OCI-LY7 (cell line): ENCODE results near the gene DDX23. TPM values are rescaled to one million over a fixed set of nuclear protein-coding genes. Genes with fewer than 3 reads are reported as not detected.
"Not testable (repeated sequence)": the region's sequence is repeated elsewhere in the genome, so short reads cannot be mapped to it uniquely, and the experiment has no call there.

Experiments
- BruUV-seq: library from RNA; stranded (reverse); fragments of 400-500 nt; replicated peaks from 2 replicates; lab custom pipeline; 2021; lab: Mats Ljungman, UMichigan
- CTCF ChIA-PET: fragments of 300-600 bp; sonication (Branson Sonifier 250); formaldehyde crosslinking; loops from one replicate; lab custom pipeline; 2022; ENCODE audit warnings: antibody characterized with exemption; ENCODE audit not compliant: unreplicated experiment; lab: Charles Lee
- POLR2A ChIA-PET: fragments of 300-600 bp; sonication (Branson Sonifier 250); formaldehyde crosslinking; loops from one replicate; lab custom pipeline; 2022; ENCODE audit warnings: antibody characterized with exemption; lab: Charles Lee
- DNase-seq: peaks from one replicate; pipeline ENCODE4 v3.0.0-alpha.2; 2015; ENCODE audit warnings: low spot score
- H2AFZ ChIP-seq: fragments of 200-600 bp; sonication (generic), shearing (Covaris generic); 2 replicates; pipeline ENCODE4 v1.6.1; 2014; ENCODE audit warnings: mild to moderate bottlenecking, antibody characterized with exemption, low read length, moderate library complexity
- H3K27ac ChIP-seq: fragments of 200-600 bp; sonication (generic); 2 replicates; pipeline ENCODE4 v1.5.1; 2014; ENCODE audit warnings: mixed run types, low read depth, mild to moderate bottlenecking, moderate library complexity, low read length, inconsistent platforms; ENCODE audit not compliant: poor library complexity, severe bottlenecking
- H3K36me3 ChIP-seq: fragments of 200-600 bp; sonication (generic); 2 replicates; pipeline ENCODE4 v1.6.1; 2014; ENCODE audit warnings: mild to moderate bottlenecking, antibody characterized with exemption, low read length, moderate library complexity, mixed read lengths; ENCODE audit not compliant: insufficient read depth
- H3K4me1 ChIP-seq: fragments of 200-600 bp; sonication (generic); 2 replicates; pipeline ENCODE4 v1.5.1; 2014; ENCODE audit warnings: mild to moderate bottlenecking, low read length; ENCODE audit not compliant: insufficient read depth, poor library complexity, severe bottlenecking
- H3K4me2 ChIP-seq: fragments of 200-600 bp; sonication (generic); 2 replicates; pipeline ENCODE4 v1.6.1; 2014; ENCODE audit warnings: mild to moderate bottlenecking, low read length
- H3K4me3 ChIP-seq: fragments of 200-600 bp; sonication (generic); 2 replicates; pipeline ENCODE4 v1.5.1; 2014; ENCODE audit warnings: mild to moderate bottlenecking, low read depth, low read length; ENCODE audit not compliant: poor library complexity, severe bottlenecking
- H3K79me2 ChIP-seq: fragments of 200-600 bp; sonication (generic); 2 replicates; pipeline ENCODE4 v1.6.1; 2016; ENCODE audit warnings: low read depth, mild to moderate bottlenecking, low read length, moderate library complexity, mixed read lengths; ENCODE audit not compliant: insufficient read depth
- H3K9me2 ChIP-seq: fragments of 200-600 bp; sonication (generic); 2 replicates; pipeline ENCODE4 v1.6.1; 2016; ENCODE audit warnings: mild to moderate bottlenecking, low read length, mixed read lengths; ENCODE audit not compliant: insufficient read depth
- H3K9me3 ChIP-seq: fragments of 200-600 bp; sonication (generic); 2 replicates; pipeline ENCODE4 v1.6.1; 2014; ENCODE audit warnings: mild to moderate bottlenecking, mixed run types, low read length, mixed read lengths
- H4K20me1 ChIP-seq: fragments of 200-600 bp; sonication (generic); 2 replicates; pipeline ENCODE4 v1.6.1; 2014; ENCODE audit warnings: mild to moderate bottlenecking, antibody characterized with exemption, low read length, moderate library complexity, mixed read lengths; ENCODE audit not compliant: insufficient read depth
- EZH2phosphoT487 ChIP-seq: fragments of 200-600 bp; sonication (generic); IDR thresholded peaks from 2 replicates; pipeline ENCODE4 v1.6.1; 2018; ENCODE audit warnings: low read depth, borderline replicate concordance, mild to moderate bottlenecking, mixed run types, antibody characterized with exemption, low read length, moderate library complexity, mixed read lengths
- intact Hi-C: fragments of 100-400 bp; cut with micrococcal nuclease; formaldehyde crosslinking; loops from one replicate; pipeline ENCODE4 v1.10.0; 2022; ENCODE audit not compliant: unreplicated experiment
- total RNA-seq, 2 experiments: library from RNA; depleted of rRNA in 1 of 2; stranded (reverse); fragments of >200 nt in 1 of 2; shearing (Covaris generic) in 1 of 2; gene quantifications; 2 replicates each; pipeline ENCODE4 v1.2.3, GENCODE V29; 2014 to 2022
- TF ChIP-seq, protein P1 (sequence below): fragments of 200-600 bp; sonication (generic); conservative IDR thresholded peaks from 2 replicates; pipeline ENCODE4 v1.5.1; 2014; ENCODE audit warnings: mild to moderate bottlenecking, antibody characterized with exemption, low read length, moderate library complexity, mixed read lengths

DDX23 gene
- total RNA-seq, 2 experiments from 2014 or later = 91.1 to 119 TPM

DNA sequence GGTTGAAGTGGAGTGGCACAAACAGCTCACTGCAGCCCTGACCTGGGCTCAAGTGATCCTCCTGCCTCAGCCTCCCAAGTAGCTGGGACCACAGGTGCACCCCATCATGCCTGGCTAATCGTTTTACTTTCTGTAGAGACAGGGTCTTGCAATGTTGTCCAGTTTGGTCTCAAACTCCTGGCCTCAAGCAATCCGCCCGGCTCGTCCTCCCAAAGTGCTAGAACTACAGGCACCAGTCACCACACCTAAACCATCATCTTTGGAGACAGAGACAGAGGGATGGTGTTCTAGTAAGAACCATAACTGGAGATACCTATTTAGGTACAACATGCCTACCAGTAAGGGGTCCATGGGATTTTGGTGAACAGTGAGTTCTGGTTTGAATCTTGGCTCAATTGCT, 2.5 kb upstream of the DDX23 start:
- no peak for DNase-seq

GRCh38 chr12:48852734-48853688, 1.0 kb upstream of the DDX23 start:
- intact Hi-C loops = loop anchor here (1.0 to 10.0 kb wide), 6 partner anchors 37 to 982 kb away; partner anchors contain the start of gene TUBA1B
- no peak for TF ChIP-seq EZH2phosphoT487
- TF ChIP-seq, protein P1, sequence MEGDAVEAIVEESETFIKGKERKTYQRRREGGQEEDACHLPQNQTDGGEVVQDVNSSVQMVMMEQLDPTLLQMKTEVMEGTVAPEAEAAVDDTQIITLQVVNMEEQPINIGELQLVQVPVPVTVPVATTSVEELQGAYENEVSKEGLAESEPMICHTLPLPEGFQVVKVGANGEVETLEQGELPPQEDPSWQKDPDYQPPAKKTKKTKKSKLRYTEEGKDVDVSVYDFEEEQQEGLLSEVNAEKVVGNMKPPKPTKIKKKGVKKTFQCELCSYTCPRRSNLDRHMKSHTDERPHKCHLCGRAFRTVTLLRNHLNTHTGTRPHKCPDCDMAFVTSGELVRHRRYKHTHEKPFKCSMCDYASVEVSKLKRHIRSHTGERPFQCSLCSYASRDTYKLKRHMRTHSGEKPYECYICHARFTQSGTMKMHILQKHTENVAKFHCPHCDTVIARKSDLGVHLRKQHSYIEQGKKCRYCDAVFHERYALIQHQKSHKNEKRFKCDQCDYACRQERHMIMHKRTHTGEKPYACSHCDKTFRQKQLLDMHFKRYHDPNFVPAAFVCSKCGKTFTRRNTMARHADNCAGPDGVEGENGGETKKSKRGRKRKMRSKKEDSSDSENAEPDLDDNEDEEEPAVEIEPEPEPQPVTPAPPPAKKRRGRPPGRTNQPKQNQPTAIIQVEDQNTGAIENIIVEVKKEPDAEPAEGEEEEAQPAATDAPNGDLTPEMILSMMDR = peak; percentile 93
- Histone ChIP-seq H3K27ac (peak overlapping the region; percentile 45), H3K36me3 (peaks cover 27% of the 10 kb centered on the region), H4K20me1 (peaks cover 8% of the 10 kb centered on the region; the same call in 1 of the 2 replicates), H3K9me2 (no peaks in the 10 kb centered on the region), H3K4me1 (peaks cover 41% of the 10 kb centered on the region), H3K79me2 (peaks cover 30% of the 10 kb centered on the region), H3K9me3 (no peaks in the 10 kb centered on the region), H2AFZ (peak overlapping the region; percentile 93), H3K4me2 (peak overlapping the region; percentile 87), H3K4me3 (peak overlapping the region; percentile 98)
- ChIA-PET POLR2A (interaction anchor here (0.6 to 3.4 kb wide), 18 partner anchors 10 to 184 kb away, joined by 3 to 36 read pairs (median 4); partner anchors contain the start of genes FKBP11 and RND1), CTCF (interaction anchor here (0.6 to 2.8 kb wide), 8 partner anchors 12 to 73 kb away, joined by 3 to 35 read pairs (median 4); partner anchors contain the start of genes FKBP11 and RND1)
- peak; percentile 92 for DNase-seq
- BruUV-seq = no TSS peak

More for the DNA sequence above, 2.5 kb upstream of the DDX23 start:
- H4K20me1 ChIP-seq = peaks cover 8% of the 10 kb centered on the region; the same call in 1 of the 2 replicates
- BruUV-seq = no TSS peak
- H3K9me3 ChIP-seq = no peaks in the 10 kb centered on the region
- ChIA-PET POLR2A (interaction anchor here (3.4 kb wide), 1 partner anchor 36 kb away, joined by 36 read pairs; no protein-coding TSS in a partner anchor), CTCF (interaction anchor here (0.6 to 2.8 kb wide), 2 partner anchors 36 to 71 kb away, joined by 3 to 35 read pairs; no protein-coding TSS in a partner anchor)
- TF ChIP-seq EZH2phosphoT487 = no peak
- TF ChIP-seq, protein P1 = no peak
- H3K4me2 ChIP-seq = no peak overlapping the region
- intact Hi-C loops = loop anchor here (5.0 to 10.0 kb wide), 2 partner anchors 278 to 980 kb away; partner anchors contain the start of gene TUBA1B
- H3K4me1 ChIP-seq = peaks cover 45% of the 10 kb centered on the region
- peaks cover 29% of the 10 kb centered on the region for H3K36me3 ChIP-seq
- peaks cover 24% of the 10 kb centered on the region for H3K79me2 ChIP-seq
- no peak overlapping the region for H2AFZ ChIP-seq
- no peaks in the 10 kb centered on the region for H3K9me2 ChIP-seq
- no peak overlapping the region for H3K4me3 ChIP-seq
- no peak overlapping the region for H3K27ac ChIP-seq

DNA sequence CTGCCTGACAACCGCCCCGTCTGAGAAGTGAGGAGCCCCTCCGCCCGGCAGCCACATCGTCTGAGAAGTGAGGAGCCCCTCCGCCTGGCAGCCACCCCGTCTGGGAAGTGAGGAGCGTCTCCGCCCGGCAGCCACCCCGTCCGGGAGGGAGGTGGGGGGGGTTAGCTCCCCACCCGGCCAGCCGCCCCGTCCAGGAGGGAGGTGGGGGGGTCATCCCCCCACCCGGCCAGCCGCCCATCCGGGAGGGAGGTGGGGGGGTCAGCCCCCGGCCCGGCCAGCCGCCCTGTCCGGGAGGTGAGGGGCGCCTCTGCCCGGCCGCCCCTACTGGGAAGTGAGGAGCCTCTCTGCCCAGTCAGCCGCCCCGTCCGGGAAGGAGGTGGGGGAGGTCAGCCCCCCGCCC, 9.9 kb downstream of the DDX23 start:
- H3K4me2 ChIP-seq, H2AFZ ChIP-seq, H3K9me2 ChIP-seq, POLR2A ChIA-PET, DNase-seq, H3K4me1 ChIP-seq, CTCF ChIA-PET, H3K9me3 ChIP-seq, intact Hi-C loops, H3K4me3 ChIP-seq, H3K27ac ChIP-seq, H4K20me1 ChIP-seq, BruUV-seq: not testable (repeated sequence)
- peaks cover 82% of the 10 kb centered on the region for H3K36me3 ChIP-seq
- H3K79me2 ChIP-seq = peaks cover 13% of the 10 kb centered on the region
